Measurements from ENCODE around the gene CCL7.

Gene CCL7

DNA sequence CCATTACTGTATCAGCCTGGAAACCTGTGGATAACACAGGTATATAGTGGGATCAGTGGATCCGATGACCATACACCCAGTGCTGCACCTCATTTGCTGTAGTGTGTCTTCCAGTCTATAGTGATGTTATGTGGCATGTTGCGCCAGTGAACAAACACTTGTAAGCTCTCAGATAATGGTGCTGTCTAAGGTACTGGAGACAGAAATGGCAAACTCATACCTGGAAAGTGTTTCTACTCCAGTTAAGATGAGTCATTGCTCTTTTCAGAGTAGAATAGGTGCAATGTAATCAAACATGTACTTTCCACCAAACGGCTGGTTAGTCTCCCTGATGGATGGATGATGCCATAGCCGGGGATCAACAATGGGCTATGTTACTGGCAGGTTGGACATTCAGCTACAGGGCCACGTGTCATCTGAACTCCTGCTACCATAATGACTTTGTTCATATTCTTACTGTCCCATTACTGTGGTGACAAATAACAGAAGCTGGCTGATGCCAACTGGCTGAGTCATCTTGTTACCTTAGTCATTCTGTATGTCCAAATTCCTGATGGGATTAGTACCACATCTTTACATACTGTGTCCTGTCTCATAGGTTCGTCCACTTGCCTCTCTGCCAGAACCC is 21.8 kb downstream of the CCL7 start:
- DNase-seq = no peak

DNA sequence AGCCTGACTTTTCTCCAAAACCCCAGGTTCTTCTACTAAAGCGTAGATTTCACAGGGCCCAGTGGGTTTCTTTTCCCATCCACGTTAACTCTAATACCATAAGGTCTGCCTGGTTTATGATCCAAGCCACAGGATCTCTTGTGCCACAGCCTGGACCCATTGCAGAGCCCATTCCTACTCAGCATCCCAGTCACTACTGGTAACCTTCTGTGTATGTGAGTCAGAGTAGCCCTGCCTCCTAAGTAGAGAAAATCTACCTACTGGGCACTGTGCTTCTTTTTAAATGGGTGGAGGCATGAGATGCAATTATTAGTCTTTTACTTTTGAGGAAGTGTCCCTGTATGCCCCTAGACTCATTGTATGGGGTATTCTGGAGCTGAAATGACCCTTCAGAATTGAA is 29.0 kb downstream of the CCL7 start:
- DNase-seq = no peak

DNA sequence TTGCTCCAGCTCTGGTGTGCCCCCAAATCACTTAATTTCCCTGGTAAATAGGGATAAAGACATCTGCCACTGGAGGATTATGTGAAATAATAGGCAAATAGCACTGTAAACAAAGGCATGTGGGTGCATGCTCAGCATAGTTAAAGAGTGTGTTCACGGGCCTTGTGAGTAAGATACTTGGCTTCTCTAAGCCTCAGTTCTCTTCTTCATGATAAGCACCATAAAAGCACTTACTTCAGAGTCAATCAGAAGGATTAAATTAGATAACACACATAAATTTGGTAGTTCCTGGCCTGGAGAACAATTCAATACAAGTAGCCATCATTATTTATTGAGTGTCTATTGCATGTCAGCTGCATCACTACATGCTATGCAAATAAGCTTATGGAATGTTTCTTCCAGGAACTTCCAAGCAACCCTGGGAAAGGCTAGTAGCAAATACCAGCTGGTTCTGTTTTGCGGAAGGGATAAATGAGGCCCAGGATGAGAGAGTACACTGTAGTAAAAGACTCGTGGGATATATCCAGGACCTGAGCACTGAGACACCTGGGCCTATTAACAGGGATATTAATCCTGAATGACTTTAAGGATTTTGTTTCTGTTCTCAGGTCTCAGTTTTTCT is 30.0 kb downstream of the CCL7 start:
- DNase-seq = no peak

DNA sequence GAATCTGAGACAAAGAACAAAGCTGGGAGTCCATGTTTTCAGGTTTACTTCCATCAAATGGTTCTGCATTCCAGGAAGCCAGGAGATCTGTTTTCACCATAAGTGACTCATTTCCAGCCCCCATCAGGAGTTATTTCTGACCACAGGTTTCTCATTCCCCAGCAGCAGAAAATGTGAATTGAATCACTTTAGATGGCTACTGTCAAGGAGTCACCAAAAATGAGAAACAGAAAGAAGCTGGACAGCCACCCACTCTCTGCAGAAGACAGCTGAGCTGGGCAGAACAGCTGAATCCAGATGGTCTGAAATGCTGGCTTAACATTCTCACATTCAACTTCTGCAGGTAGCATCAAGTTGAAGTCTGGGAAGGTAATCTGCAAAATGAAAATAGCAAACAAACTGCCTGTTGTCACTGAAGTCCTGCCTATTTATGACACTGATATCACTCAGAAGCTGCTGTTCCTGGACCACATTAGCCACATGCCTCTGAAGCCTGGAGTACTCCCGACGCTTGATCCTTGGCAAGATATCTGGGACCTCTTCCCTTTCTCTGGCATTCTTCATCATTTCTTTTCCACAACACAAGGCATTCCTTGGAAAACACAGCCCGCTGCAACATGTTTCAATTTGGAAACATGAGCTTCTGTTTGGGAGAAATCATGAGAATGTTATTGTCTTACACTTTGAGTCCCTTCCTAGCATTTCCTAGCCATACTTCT is 30.8 kb downstream of the CCL7 start:
- no peak for DNase-seq

DNA sequence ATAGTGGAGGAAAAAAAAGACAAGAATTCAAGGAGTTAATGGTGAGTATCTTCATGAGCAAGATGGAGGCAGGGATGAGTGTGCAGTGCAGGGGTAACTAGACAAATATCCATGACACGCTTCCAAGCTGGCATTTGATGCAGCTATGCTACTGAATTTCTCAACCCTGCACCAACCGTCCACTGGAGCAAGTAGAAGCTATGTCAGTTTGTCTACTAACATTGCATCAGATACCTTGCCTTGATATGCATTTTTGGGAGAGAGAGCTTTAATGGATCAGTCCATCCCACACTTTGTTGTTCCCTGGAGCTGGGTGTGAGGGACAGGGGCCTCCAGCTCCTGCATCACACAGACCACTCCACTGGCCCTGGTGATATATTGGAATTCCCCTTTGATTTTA is 32.0 kb downstream of the CCL7 start:
- DNase-seq = no peak

DNA sequence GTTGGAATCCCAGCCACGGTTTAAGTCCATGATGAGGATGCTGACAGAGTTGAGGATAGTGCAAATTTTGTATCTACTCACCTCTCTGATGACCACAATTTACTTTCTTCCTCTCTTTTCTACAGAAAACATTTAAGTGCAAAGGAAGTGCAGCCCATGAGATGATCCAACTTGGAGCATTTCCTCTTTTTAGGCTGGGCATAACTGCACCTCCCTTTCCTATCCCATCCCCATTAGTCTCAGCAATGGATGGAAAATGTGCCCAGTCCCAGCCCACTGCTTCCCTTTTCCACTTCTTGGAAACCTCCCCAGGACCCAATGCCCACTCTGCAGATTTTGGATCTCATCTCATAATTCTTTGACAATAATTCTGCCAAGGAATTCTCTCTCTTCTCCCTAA is 32.6 kb downstream of the CCL7 start:
- DNase-seq = no peak

DNA sequence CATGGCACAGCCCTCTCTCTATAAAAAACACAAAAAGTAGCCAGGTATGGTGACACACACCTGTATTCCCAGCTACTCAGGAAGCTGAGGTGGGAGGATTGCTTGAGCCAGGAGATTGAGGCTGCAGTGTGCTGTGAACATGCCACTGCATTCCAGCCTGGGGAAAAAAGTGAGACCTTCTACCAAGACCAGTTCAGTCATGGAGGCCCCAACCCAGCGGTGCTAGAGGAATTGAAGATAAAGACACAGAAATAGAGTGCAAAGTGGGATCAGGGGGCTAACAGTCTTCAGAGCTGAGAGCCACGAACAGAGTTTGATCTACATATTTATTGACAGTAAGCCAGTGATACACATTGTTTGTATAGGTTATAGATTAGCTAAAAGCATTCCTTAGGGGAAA is 33.6 kb downstream of the CCL7 start:
- no peak for DNase-seq

DNA sequence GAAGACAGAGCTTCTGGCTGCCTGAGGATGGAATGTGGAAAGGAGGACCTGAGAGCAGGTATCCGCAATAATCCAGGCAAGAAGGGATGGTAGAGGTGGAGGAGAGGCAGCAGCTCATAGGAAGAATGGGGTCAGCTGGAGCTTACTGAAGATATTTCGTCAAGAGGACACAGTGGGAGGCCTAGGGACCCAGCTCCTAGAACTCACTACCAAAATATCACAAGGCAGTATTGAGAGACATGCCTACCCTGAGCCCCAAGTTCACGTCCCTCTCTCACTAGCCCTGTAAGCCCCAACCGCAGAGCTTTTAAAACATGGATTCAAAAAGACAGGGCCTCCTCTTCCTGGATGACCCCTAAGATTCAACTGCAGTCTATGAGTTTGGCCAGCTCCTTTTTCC is 35.0 kb downstream of the CCL7 start:
- DNase-seq = no peak

DNA sequence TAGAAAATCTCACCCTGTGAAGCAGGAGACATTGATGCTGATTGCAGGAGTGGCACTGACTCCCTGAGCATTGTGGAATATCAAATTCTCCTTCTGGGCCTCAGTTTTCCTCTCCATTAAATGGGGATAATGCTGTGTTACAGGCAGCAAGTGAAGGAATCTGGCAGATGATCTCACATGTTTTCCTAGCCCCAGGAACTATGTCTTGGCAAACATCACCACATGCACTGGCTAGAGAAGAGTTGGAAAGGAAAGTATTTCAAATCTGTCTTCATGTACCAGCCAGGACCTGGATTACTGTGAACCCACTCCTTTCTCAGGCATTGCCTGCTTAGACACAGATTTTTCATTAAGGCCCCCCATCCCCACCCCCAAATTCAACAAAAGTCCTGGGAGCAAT is 35.6 kb downstream of the CCL7 start:
- no peak for DNase-seq

DNA sequence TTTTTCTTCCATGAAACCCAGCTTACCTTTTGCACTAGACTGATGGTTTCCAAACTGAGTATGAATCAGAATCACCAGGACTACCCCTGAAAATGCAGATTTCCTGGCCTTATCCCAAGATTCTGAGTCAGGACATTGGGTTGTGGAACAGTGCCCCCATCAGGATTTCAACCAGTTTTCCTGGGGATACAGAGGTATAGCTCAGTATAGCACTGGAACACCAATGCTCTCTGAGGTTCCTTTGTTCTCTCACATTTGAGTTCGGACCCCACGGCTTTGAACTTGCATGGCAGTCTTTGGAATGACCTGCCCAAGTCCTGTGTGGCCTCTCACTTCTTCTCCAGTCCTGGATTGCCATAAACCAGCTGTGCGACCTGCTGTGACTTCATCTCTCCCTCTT is 36.4 kb downstream of the CCL7 start:
- peak; percentile 16 for DNase-seq

DNA sequence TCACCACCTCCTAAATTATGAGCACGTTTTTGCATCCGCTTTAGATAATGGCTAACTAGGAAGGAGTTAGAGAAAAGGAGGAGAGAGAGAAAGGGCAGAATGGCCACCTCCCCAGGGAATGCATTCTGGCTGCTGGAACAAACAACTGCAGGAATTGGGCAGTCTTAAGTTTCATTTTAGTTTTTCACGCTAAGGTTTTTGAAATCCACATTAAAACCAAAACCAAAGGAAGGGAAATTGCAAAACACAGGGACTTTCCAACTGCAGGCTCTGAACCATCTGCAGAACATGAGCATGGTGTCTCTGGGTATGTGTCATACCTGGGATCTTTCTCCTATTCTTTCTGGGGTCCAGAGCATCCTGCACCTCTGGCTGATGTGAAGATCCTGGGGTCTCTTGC is 37.1 kb downstream of the CCL7 start:
- DNase-seq = no peak

DNA sequence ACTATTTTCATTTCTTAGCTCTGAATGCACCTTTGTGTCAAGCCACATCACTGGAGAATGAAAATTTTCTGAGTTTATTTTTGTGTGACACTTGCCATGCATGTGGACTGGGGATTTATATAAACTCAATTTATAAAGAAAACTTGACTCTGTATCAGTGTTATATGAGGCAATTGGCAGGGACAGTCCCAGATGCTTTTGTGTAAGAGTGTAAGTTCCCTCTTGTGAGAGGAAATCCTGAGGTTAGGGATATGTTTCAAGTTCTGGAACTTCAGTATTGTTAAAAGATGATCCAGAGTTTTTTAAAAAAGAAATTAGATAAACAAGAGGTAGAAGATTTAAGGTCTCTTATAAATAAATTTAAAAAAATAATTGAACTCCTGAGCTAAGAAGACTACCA is 38.4 kb downstream of the CCL7 start:
- no peak for DNase-seq

DNA sequence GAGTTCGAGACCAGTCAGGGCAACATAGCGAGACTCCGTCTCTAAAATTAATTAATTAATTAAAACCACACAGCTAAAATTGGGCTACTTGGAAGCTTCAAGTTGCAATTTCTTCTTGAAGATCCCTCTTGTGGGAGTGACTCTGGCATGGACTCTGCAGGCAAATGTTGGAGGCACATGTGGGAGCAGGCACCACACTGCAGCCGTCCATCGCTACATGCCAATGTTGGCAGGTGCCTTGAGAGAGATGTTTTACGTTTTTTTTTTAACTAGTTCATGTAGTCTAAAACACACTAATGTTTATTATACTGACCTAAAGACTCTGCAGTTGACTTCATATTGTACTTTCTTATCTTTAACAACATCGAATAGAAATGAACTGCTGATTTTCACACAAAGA is 41.3 kb downstream of the CCL7 start:
- no peak for DNase-seq

DNA sequence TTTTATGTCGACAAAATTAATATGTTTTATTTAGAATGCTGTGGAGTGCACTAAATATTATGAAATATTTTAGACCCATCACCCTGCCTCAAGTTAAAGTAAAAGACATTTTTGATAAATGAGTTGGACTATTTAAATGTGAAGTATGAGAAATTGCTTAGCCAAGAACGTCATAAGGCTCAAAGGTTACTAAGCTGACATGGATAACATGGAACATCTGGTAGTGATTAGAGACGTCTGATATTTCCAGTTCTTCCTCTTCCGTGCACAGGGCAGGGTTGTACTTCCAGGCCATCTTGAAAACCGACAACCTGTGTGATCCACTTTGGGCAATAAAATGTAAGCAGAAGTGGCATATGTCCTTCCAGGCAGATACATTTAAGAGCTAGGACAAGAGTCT is 42.1 kb downstream of the CCL7 start:
- DNase-seq = no peak

DNA sequence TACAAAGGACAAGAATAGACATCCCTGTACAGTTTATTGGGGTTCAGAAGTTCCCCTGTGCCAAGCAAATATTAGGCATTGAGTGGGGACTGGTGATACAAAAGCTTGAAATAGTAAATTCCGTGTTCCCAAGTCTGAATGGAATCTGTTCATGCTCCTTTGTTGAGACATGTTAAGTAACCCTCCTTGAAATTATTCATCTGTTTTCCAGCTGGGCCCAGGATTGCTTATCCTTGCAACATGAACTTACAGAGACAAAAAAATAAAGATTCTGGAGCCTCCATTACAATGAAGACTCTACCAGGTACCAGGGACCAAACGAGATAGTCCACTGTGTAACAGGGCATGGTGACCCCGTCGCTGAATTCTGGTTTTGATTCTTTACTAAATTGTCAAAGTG is 43.1 kb downstream of the CCL7 start:
- no peak for DNase-seq

DNA sequence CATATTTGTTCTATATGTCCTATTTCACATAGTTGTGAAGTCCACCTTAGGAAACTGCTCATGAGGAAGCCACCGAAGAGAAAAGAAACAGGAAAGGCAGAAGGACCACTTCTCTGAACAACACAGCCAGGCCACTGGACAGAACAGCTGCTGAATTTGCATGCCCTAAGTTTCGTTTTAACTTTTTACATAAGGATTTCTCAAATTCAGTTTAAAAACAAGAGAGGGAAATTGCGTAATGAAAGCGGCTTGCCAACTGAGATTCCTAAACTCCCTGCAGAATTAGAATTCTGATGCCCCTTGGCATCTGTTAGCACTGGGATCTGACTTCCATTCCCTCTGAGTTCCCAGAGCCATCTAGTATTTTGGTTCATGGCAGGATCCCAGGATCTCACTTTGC is 44.3 kb downstream of the CCL7 start:
- no peak for DNase-seq

DNA sequence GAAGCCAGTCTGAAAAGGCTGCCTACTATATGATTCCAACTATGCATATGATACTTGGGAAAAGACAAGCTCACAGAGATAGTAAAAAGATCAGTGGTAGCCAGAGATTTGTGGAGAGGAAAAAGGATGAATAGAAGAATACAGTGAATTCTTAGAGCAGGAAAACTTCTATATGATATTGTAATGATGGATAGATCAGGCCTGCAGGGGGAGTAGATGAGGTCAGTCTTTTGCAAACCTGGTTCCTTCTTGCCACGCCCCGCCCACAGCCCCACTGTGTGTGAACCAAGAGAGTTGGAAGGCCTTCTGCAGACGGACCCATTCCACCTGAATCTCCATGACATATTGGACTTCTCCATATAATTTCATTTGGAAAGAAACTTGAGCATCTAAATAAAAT is 48.5 kb downstream of the CCL7 start:
- no peak for DNase-seq

DNA sequence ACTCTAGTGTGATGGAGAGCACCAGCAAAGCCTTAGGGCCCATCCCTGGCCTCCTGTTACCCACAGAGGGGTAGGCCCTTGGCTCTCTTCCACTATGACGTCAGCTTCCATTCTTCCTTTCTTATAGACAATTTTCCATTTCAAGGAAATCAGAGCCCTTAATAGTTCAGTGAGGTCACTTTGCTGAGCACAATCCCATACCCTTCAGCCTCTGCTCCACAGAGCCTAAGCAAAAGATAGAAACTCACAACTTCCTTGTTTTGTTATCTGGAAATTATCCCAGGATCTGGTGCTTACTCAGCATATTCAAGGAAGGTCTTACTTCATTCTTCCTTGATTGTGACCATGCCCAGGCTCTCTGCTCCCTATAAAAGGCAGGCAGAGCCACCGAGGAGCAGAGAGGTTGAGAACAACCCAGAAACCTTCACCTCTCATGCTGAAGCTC is 49.0 kb downstream of the CCL7 start, which contains the start of gene CCL8:
CCL8 (plus strand) TSS at position 397 of the 445 bp plus-strand sequence. CDS start 67 bp downstream, outside the sequence.
- no peak for DNase-seq
